ENCODE results near the gene CHRNA4.
"Not testable (repeated sequence)": the region's sequence is repeated elsewhere in the genome, so short reads cannot be mapped to it uniquely, and the experiment has no call there.

CHRNA4 gene

DNA sequence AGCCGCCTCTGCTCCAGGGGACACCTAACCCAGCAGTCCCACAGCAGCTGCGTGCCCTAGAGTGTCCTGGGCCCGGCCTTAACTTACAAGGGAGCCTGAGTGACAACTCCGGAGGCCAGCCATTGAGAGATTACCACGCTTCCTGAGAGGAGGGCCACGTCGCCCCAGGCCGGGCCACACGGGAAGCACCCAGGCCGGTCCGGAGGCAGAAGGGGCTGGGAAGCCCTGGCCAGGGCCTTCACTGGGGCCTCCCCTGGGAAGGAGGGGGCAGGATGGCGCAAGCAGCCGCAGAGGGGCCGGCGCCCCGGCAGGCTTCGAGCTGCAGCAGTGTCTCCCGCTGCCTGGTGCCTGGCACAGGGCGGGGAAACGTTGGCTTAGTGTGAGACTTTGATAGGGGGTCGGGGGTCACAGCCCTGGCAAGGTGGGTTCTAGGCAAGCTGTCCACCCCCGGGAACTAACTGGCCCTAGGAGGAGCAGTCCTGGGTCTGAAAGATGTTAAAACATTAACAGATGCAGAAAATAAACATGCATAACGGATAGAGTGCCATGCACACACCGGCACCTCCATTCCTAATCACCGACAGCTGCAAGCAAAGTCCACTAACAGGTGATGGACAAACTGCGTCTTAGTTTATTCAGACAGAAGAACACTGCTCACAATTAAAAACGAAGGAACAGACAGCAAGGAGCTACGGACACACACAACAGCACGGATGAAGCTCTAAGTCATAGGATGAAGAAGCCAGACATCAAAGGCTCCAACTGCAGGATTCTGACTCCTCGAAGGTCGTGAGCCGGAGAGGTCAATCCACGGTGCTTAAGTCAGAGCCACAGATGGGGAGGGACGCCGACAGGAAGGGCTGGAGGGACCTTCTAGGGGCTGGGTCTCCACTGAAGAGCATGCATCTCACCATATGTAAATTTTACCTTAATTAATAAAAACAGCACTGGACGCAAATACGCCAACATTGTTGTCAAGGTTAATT is 17.4 kb downstream of the CHRNA4 start:
- DNase-seq (ENCODE audit: low spot score in 2 of 2) (no peak), ATAC-seq (no peak)
- no peaks in the 10 kb centered on the region for H3K4me1 Mint-ChIP-seq
- H3K9me3 Mint-ChIP-seq = no peaks in the 10 kb centered on the region
- H3K27ac Mint-ChIP-seq = no peak overlapping the region
- H3K36me3 Mint-ChIP-seq = no peaks in the 10 kb centered on the region
- H3K4me3 Mint-ChIP-seq = no peak overlapping the region

DNA sequence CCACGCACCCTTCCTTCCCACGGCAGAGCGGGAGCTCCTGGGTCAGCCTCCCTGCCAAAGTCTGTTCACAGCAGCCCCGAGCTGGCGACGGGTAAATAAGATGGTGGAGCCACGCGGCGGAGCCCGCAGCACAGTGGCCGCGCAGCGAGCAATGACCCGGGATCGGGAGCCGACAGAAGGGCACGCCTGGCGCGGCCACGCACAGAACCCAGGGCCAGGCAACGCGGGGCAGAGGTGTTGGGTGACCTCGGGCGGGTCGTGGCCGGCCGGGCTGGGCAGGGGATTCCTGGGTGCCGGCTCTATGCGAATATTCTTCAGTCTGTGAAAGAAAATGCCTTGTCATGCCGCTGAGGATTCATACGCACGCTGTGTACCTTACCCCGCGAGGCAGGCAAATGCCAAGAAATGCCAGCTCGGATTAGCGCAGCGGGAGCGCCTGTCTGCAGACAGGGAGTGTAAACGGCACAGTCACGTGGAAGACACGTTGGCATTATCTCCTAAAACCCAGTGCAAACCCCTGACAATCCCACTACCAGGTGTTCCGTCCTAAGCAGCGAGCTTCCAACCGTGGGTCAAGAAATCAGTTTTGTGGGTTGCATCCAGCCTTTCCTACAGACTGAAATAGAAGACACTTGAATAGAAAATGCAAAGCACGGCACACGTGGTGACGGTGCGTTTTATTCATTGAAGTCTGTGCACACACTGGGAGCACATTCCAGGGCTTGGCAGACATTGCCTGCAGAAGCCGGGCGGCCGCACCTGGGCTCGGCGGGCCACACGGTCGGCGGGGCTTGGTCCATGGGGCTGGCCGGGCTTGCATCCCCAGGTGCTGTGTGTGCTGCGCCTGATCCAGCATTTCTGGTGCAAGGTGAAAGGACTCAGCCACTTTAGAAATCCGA is 18.3 kb downstream of the CHRNA4 start:
- no peak for DNase-seq (ENCODE audit: low spot score in 2 of 2)
- no peak overlapping the region for H3K4me3 Mint-ChIP-seq

DNA sequence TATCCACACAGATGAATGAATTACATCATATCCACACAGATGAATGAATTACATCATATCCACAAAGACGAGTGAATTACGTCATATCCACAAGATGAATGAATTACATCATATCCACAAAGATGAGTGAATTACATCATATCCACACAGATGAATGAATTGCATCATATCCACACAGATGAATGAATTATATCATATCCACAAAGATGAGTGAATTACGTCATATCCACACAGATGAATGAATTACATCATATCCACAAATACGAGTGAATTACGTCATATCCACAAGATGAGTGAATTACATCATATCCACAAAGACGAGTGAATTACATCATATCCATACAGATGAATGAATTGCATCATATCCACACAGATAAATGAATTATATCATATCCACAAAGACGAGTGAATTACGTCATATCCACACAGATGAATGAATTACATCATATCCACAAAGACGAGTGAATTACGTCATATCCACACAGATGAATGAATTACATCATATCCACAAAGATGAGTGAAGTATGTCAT is 20.9 kb downstream of the CHRNA4 start:
- not testable (repeated sequence) for H3K9me3 Mint-ChIP-seq; ATAC-seq; H3K36me3 Mint-ChIP-seq; DNase-seq (ENCODE audit: low spot score in 2 of 2); H3K27ac Mint-ChIP-seq; H3K4me1 Mint-ChIP-seq; H3K4me3 Mint-ChIP-seq

More for the DNA sequence above, 18.3 kb downstream of the CHRNA4 start:
- no peak overlapping the region for H3K27ac Mint-ChIP-seq
- ATAC-seq = no peak
- H3K36me3 Mint-ChIP-seq = no peaks in the 10 kb centered on the region
- no peaks in the 10 kb centered on the region for H3K9me3 Mint-ChIP-seq
- H3K4me1 Mint-ChIP-seq = no peaks in the 10 kb centered on the region

DNA sequence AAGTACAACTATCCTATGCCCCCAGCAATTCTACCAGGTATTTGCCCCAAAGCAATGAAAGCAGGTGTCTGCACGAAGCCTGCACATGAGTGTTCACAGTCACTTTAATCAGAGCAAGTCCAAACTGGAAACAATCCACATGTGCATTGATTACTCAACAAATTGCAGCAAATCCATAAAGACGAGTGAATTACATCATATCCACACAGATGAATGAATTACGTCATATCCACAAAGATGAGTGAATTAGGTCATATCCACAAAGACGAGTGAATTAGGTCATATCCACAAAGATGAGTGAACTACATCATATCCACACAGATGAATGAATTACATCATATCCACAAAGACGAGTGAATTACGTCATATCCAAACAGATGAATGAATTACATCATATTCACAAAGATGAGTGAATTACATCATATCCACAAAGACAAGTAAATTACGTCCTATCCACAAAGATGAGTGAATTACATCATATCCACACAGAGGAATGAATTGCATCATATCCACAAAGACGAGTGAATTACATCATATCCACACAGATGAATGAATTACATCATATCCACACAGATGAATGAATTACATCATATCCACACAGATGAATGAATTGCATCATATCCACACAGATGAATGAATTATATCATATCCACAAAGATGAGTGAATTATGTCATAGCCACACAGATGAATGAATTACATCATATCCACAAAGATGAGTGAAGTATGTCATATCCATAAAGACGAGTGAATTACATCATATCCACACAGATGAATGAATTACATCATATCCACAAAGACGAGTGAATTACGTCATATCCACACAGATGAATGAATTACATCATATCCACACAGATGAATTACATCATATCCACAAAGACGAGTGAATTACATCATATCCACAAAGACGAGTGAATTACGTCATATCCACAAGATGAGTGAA is 21.7 kb downstream of the CHRNA4 start:
- not testable (repeated sequence) for H3K27ac Mint-ChIP-seq; DNase-seq (ENCODE audit: low spot score in 2 of 2); H3K4me3 Mint-ChIP-seq; ATAC-seq; H3K9me3 Mint-ChIP-seq; H3K4me1 Mint-ChIP-seq; H3K36me3 Mint-ChIP-seq

GRCh38 chr20:63337786-63338420 is 23.2 kb downstream of the CHRNA4 start:
- no peak for DNase-seq (ENCODE audit: low spot score in 2 of 2)

GRCh38 chr20:63336232-63336752 is 24.9 kb downstream of the CHRNA4 start:
- DNase-seq (ENCODE audit: low spot score in 2 of 2) (no peak), ATAC-seq (no peak)
- Mint-ChIP-seq H3K9me3 (peaks cover 7% of the 10 kb centered on the region), H3K36me3 (peaks cover 8% of the 10 kb centered on the region), H3K27ac (no peak overlapping the region), H3K4me1 (no peaks in the 10 kb centered on the region), H3K4me3 (no peak overlapping the region)

More at GRCh38 chr20:63337786-63338420, 23.2 kb downstream of the CHRNA4 start:
- Mint-ChIP-seq H3K9me3 (no peaks in the 10 kb centered on the region), H3K4me3 (no peak overlapping the region), H3K36me3 (peaks cover 8% of the 10 kb centered on the region), H3K27ac (no peak overlapping the region), H3K4me1 (no peaks in the 10 kb centered on the region)
- no peak for ATAC-seq

DNA sequence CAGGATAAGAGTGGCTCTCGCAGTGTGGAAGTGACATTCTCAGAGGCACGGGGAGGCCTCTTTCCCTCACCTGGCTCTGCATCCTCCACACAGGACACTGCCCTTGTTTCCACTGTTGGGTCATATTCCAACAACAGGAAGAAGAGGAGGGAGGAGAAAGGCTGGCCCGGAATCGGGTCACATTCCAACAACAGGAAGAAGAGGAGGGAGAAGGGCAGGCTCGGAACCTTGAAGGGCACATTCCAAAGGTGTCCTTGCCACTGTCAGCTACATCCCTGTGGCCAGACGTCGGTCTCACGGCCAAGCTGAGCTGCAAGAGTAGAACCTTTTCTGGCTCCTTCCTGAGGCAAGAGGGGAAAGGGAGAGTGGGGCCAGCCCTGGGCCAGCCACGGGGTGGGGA is 25.4 kb downstream of the CHRNA4 start:
- H3K27ac Mint-ChIP-seq = no peak overlapping the region
- no peak overlapping the region for H3K4me3 Mint-ChIP-seq
- peaks cover 8% of the 10 kb centered on the region for H3K36me3 Mint-ChIP-seq
- no peaks in the 10 kb centered on the region for H3K4me1 Mint-ChIP-seq
- no peak for DNase-seq (ENCODE audit: low spot score in 2 of 2)
- peaks cover 7% of the 10 kb centered on the region for H3K9me3 Mint-ChIP-seq
- ATAC-seq = no peak

- not testable (repeated sequence) for H3K4me3 Mint-ChIP-seq; H3K4me1 Mint-ChIP-seq; H3K27ac Mint-ChIP-seq; H3K9me3 Mint-ChIP-seq; H3K36me3 Mint-ChIP-seq; DNase-seq (ENCODE audit: low spot score in 2 of 2); ATAC-seq
Observed at GRCh38 chr20:63335060-63335459, 26.1 kb downstream of the CHRNA4 start.

DNA sequence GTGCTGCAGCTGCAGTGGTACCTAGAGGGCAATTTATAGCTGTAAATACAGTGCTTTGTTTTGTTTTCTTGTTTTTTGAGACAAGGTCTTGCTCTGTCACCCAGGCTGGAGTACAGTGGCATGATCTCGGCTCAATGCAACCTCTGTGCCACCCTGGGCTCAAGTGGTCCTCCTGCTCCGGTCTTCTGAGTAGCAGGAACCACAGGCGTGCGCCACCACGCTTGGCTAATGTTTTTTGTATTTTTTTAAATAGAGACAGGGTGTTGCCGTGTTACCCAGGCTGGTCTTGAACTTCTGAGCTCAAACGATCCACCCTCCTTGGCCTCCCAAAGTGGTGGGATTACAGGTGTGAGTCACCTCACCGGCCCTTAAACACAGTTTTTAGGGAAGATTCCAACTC is 26.8 kb downstream of the CHRNA4 start:
- Mint-ChIP-seq H3K4me3 (no peak overlapping the region), H3K9me3 (peaks cover 7% of the 10 kb centered on the region)

DNA sequence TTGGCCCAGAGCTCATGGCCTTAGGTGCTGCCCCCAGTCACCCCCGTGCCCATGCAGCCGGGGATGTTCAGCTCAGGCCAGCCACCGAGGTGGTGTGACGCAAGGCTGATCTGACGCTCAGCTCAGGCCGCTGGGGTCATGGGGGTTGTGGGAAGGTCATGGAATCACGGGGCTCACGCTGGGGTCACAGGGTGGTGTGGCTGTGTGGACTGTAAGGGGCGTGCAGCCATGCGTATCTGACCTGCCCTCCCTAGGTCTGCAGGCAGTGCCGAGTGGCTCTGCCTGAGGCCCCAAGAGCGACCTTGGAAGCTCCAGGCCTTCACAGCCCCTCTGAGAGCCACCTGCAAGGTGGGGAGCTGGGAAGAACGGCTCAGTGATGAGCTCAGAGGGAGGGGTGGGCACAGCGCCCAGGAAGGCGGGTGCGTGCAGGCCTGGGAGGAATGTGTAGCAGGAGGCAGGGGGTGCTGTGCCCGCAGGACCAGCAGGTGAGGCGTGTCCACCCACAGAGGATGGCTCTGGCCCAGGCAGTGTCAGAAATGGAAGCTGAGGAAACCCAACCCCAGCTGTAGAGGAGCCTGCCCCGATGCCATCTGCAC is 27.8 kb downstream of the CHRNA4 start:
- Mint-ChIP-seq H3K4me1 (no peaks in the 10 kb centered on the region), H3K4me3 (no peak overlapping the region), H3K9me3 (peaks cover 7% of the 10 kb centered on the region), H3K27ac (no peak overlapping the region), H3K36me3 (peaks cover 8% of the 10 kb centered on the region)
- ATAC-seq (no peak), DNase-seq (ENCODE audit: low spot score in 2 of 2) (no peak)

More for the DNA sequence above, 26.8 kb downstream of the CHRNA4 start:
- ATAC-seq (no peak), DNase-seq (ENCODE audit: low spot score in 2 of 2) (no peak)
- H3K4me1 Mint-ChIP-seq = no peaks in the 10 kb centered on the region
- H3K36me3 Mint-ChIP-seq = peaks cover 8% of the 10 kb centered on the region
- no peak overlapping the region for H3K27ac Mint-ChIP-seq

- Mint-ChIP-seq H3K27ac (no peak overlapping the region), H3K4me3 (no peak overlapping the region), H3K4me1 (no peaks in the 10 kb centered on the region), H3K36me3 (peaks cover 8% of the 10 kb centered on the region), H3K9me3 (peaks cover 7% of the 10 kb centered on the region)
- ATAC-seq (no peak), DNase-seq (ENCODE audit: low spot score in 2 of 2) (no peak)
Observed at GRCh38 chr20:63332488-63333240, 28.5 kb downstream of the CHRNA4 start.

DNA sequence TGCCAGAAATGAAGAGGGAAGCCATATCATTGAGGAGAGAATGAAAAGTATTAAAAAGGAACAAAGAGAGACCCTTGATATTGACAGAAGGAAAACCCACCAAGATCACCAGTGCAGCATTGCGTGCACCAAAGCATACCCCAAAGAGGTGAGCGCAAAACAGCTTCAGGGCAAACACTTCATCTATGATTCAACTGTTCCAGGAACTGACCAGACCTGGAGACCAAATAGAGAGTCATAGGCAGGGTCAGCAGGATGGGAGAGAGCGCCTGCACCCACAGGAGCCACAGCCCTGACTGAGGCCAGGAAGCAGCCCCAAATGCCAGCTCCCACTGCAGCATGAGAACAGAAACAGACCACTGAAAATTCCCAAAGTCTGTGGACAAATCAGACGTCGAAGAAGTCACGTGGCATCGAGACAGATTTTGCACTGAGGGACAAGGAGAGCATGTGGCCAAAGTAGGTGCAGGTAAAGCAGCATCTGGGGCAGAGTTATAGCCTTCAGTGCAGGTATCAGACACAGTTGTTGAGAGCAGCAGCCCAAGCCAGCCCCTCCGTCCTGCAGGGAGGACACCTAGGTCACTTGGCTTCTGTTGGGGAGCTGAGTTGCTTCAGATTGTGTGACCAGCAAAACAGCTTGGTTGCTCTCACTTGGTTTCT is 29.3 kb downstream of the CHRNA4 start:
- H3K27ac Mint-ChIP-seq = no peak overlapping the region
- no peak for DNase-seq (ENCODE audit: low spot score in 2 of 2)
- no peak overlapping the region for H3K4me3 Mint-ChIP-seq
- peaks cover 7% of the 10 kb centered on the region for H3K9me3 Mint-ChIP-seq
- peaks cover 8% of the 10 kb centered on the region for H3K36me3 Mint-ChIP-seq
- no peak for ATAC-seq
- H3K4me1 Mint-ChIP-seq = no peaks in the 10 kb centered on the region

GRCh38 chr20:63330940-63331339 is 30.2 kb downstream of the CHRNA4 start:
- no peak for ATAC-seq
- H3K36me3 Mint-ChIP-seq = peaks cover 6% of the 10 kb centered on the region

More at GRCh38 chr20:63330940-63331339, 30.2 kb downstream of the CHRNA4 start:
- Mint-ChIP-seq H3K4me1 (no peaks in the 10 kb centered on the region), H3K27ac (no peak overlapping the region), H3K9me3 (peaks cover 7% of the 10 kb centered on the region), H3K4me3 (no peak overlapping the region)
- no peak for DNase-seq (ENCODE audit: low spot score in 2 of 2)

All from stimulated activated effector memory CD8-positive, alpha-beta T cell treated with anti-CD3 and anti-CD28 coated beads, Interleukin-12 subunit alpha, Interleukin-12 subunit beta, amount 100 ng/mL, for 72 hours (primary cell).